Measurements from ENCODE around the gene MORC4. TPM values are rescaled to one million over a fixed set of nuclear protein-coding genes. Genes with fewer than 3 reads are reported as not detected.
A peak's percentile ranks its signal among the peaks of the same experiment; 100 is the strongest.

The MORC4 gene
- total RNA-seq, 1 donor from 2014 or later = 50.6 TPM

DNA sequence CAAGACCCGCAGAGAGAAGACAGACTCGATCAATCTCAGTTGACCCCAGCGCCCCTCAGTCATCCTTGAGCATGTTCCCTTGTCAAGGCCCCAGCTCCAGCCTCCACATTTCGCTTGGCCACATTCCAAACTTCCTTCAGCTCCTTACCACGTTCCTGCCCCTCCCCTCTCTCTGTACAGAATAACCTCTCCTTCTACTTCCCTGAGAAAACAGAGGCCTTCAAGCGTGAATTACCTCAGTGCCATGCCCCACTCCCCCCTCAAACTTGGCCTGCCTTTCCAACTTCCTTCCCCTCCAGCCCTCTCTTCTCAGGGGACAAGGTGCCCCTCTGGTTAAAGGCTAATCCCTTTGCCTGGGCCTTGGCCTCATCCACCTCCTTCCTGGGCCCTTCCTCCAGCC, 93.7 kb downstream of the MORC4 start:
- peak; percentile 14 for DNase-seq (ENCODE audit: low spot score)

DNA sequence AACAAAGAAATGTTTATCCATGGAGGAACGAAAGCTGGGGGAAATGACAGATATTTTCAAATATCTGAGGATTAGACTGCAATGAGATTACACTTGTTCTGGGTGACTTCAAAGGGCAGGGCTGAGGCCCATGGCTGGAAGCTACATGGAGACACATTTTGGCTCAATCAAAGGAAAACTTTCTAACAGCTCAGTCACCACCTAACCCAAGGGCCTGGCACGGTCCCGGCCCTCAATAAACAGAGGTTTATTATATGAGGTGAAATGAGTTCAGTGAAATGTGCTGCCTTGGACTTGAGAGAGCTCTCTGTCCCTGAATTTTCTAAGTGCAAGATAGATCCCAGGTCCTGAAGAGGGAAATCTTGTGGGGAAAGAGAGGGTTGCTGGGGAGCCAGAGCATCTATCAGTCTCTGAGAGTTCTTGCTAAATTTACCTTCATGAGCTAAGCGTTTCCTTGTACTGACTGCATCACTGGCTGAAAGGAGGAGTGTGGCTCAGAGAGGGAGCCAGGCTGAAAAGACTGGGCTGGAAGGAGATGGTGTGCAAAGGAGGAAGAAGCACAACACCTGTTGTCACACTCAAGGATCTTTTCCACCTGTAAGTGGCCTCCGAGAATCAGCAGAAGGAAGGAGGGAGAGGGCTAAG, 94.8 kb downstream of the MORC4 start:
- DNase-seq (ENCODE audit: low spot score) = no peak

DNA sequence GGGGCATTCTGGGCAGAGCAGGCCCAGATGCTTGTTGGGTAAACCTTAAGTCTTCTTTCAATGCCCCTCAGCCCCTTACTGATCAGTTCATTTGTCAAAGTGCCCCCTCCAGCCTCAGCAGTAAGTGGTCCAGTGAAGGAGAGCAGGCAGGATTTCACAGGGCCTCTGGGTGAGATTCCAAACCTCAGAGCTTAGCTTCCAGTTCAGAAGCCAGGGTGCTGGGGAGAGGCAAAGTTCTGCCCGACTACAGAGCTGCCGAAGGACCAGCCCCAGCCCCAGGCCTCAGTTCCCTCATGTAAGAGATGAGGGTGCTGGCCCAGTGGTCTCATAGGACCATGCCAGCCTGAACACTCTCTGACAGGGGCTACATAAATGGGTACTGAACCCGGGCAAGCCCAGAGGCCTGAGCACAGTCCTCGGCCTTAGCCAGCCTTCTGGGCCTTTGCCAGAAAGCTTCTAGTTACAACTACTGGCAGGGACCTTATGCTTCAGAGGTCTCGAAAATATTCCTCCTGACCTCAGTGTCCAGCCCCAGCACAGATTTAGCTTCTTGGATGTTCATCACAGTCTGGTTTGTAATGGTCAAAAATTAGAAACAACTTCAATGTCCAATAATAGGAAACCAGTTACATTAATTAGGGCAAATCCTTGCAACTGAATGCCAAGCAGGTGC, 96.0 kb downstream of the MORC4 start:
- DNase-seq (ENCODE audit: low spot score) = no peak

DNA sequence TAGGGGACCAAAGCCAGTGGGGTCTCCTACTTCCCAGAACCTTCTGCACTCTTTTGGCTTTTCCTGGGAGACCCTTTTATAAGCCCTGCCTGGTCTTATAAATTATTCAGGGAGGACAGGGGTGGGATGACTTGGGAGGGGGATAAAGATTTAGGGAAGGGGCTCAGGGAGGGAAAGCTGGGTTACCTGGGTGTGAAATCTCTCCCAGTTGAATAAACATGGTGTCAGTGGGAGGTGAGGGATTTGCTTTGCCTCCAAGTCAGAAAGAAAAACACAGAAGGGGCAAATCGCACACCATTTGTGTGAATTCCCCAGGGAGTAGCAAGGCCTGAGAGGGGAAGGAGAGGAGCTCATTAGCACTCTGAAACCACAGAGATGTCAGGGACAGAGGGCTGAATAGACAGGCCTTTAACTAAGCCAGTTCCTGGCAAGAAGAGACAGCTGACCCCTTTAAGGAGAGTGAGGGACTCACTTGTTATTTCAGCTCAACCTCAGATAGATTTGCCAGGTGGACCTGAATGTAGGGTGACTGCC, 96.7 kb downstream of the MORC4 start, which contains the start of gene RIPPLY1:
Gene RIPPLY1 (minus strand): TSS at position 51 of the 534 bp plus-strand sequence. CDS start 54 bp downstream, outside the sequence.
- no peak for DNase-seq (ENCODE audit: low spot score)

DNA sequence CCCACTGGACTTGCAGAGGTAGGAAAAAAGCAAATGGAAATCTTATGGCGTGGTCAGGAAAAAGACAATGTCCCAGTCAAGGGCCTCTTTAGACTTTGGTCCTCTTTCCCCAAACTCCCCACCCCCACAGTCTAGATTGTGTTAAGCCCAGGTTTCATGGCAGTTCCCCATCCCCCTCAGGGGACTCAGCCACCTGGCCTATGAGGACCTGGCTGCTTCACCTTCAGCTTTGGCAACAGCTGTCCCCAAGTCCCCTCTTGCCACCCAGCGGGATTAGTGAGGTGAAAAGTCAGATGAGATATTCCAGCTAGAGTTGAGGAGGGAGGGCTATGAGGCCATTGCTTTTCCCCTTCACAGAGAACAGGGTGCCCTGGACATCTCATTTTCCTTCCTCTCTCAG, 97.3 kb downstream of the MORC4 start:
- no peak for DNase-seq (ENCODE audit: low spot score)

DNA sequence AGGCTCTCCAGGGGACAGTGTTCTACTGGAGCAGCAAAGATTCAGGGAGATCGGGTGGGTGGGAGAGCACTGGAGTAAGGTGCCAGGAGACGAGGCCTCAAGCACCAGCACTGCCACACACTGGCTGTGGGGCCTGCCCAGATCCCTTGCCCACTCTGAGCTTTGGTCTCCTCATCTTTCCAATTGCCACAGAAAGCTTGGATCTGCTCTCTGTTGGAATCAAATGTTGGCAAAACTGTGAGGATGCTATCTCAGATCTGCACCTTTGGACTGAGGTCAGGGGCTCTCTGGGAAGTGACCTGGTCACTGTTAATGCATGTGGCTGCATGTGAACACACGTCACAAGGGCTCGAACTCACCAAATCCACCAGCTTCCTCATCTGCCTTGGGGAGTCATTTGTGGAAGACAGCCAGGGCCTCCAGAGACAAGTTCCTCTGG, 98.2 kb downstream of the MORC4 start:
- DNase-seq (ENCODE audit: low spot score) = no peak

DNA sequence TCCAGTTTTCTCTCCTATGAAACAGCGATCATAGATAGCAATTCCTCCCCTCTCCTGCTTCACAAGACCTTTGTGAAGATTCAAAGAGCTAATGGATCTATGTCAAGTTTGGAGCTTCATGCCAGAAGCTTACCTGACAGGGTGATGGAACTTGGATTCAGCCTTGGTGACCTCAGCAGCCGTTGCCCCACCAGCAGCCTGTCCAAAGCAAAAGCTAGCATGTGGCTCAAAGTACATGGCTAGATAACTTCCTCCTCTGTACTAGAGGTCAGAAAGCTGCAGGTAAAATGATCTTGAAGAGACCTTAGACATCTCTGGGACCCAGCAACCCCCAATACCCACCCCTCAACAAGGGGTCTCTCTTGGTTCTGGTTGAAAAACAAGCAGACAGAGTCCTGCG, 98.7 kb downstream of the MORC4 start:
- no peak for DNase-seq (ENCODE audit: low spot score)

DNA sequence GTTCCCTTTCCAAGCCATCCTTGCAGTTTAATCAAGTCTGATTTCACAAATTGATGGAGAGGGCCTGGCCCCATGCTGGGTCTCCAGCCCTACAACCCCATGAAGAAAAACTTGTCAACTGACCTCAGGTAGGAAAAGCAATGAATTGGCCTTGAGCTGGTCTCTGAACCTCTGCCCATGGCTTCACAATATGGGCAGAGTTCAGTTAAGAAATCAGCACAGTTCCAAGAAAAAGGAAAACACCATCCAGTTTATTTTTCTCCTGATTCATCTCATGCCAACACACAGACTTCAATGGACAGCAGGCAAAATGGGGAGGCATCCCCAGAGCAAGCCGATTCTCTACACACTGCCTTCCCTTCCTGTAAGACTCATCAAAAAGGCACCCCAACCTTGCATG, 100.2 kb downstream of the MORC4 start:
- DNase-seq (ENCODE audit: low spot score) = no peak

DNA sequence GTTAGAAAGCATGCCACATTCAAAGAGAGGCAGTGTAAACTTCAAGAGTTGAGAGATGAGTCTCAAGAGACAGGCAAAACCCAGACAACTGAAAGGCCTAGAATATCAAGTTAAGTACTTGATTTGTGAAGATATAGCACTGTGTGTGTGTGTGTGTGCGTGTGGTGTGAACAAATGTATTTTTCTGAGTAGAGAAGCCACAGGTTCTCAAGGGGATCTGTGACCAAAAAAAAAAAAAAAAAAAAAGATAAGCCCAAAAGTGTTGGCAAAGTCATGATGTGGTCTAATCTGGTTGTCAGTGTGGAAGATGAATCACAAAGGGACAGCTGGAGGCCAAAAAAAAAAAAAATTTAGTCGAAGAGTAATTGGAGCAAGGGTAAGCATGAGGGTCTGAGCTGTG, 100.7 kb downstream of the MORC4 start:
- DNase-seq (ENCODE audit: low spot score) = no peak

DNA sequence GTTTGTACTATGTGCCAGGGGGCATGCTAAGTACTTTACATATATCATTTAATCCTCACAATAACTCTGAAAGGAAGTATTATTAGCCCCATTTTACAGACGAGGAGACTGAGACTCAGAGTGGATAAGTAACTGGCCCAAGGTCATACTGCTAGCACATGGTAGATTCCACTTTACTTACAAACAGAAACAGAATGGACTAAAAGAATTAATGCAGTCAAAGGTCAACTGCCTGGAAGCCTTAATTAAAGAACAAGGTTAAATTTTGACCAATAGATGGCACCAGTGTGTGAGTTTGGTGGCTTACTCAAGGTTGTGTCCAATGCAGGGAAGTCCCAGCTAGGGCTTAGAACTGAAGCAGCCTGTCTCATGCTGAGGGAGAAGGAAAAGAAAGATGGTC, 101.5 kb downstream of the MORC4 start:
- peak; percentile 9 for DNase-seq (ENCODE audit: low spot score)

DNA sequence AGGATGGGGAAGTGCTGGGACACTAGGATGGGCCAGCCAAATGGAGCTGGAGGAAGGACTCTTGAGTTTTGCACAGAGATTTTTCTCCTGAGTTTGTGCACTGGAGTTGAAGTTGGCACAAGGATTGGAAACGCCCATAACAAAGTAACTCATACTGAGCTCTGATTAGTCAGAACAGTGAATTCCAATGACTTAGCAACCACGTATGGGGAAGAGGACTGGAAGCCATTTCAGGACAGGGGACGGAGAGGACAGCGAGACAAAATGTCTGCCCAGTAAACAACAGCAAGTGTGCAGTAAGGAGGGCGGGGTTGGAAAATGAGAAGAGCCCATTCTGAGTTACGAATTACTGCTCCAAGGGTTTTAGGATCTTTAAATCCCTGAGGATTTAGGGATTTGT, 102.8 kb downstream of the MORC4 start:
- peak; percentile 46 for DNase-seq (ENCODE audit: low spot score)

DNA sequence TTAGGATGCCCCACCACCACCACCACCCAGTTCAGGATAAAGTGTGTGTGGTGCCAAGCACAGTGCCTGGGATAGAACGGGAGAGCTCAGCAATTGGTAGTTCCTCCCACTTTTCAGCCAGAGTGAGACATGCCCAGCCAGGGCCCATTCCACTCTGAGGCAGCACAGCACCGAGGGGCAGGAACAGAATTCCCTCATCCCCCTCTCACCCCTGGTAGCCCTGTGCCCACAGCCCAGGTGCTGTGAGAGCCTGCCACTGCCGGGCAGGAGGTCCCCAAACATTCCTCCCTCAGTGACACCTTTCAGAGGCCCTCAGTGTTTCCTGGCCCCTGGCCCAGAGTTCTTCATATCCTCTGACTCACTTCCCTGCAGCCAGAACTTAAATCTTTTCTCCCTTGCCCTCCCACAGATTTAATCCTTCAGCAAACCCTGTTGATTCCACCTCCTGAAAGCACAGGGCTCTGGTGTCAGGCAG, 105.0 kb downstream of the MORC4 start:
- peak; percentile 72 for DNase-seq (ENCODE audit: low spot score)

DNA sequence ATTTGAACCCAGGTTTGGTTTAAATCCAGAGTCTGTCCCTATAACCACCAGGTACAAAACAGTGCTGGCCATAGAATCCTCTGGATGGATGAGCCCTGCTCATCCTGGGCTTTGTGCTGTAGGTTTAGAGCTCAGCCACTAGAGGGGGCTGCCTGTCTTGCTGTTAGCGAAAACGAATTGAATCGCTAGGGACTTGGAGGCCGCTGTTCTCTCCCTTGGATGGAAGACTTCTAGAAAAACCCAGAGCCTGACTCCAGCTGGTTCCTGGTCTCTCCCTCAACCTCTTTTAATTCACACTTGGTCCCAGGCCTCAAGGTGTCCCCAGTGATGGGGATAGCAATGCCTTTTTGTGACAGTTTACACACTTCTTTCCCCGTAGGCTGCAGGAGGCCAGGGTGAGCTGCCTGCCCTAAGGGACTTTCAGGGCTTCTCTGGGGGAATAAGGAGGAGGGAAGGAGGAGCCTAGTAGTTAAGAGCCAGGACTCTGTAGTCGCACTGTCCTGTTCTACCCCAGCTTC, 105.6 kb downstream of the MORC4 start:
- peak; percentile 70 for DNase-seq (ENCODE audit: low spot score)

DNA sequence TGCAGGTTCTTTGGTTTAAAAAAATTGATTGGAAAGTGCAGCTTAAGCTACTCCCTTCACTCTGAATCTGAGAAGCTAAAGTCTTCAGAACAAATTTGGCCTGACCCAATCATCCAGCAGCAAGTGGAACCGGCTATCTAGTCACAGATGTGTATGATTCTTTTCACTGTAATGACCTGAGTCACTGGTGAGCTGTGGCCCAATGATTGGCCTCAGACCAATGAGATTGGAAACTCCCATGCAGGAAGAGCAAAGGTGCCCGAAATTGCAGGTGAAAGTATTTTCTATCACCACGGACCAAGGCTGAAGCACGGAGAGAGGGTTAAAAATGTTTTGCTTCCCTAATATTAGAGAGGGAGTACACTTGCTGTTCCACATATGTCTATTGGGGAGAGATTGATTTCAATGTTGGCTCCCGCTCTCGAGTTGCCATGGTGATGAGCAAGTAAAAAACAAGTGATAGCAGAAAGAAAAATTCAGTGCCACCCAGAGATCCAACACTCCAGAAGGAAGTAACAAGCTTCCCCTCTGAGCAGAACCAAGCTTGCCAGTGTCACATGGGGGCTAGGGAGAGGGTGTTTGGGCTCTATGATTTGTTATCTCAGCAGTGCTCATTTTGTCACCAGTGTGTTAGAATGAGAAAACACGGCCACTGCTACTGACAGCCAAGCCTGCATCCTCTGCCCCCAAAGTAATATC, 108.1 kb downstream of the MORC4 start:
- no peak for DNase-seq (ENCODE audit: low spot score)

Other genes starting within 250 kb of the MORC4 start
- 21.7 TPM for gene TBC1D8B, start 197.5 kb downstream of the MORC4 start, total RNA-seq (ENCODE audit: insufficient read depth, low replicate concordance)
- gene RIPPLY1, start 96.9 kb downstream of the MORC4 start, total RNA-seq (ENCODE audit: insufficient read depth, low replicate concordance) = not detected
- not detected for gene CLDN2, start 79.8 kb downstream of the MORC4 start, total RNA-seq (ENCODE audit: insufficient read depth, low replicate concordance)
- gene RBM41, start 118.6 kb upstream of the MORC4 start, total RNA-seq (ENCODE audit: insufficient read depth, low replicate concordance) = 27.2 TPM
- 2.9 TPM for gene NUP62CL, start 206.2 kb upstream of the MORC4 start, total RNA-seq (ENCODE audit: insufficient read depth, low replicate concordance)
- 0.48 TPM for gene DNAAF6, start 206.4 kb upstream of the MORC4 start, total RNA-seq (ENCODE audit: insufficient read depth, low replicate concordance)